ENCODE data around the gene GGT7. TPM values are rescaled to one million over a fixed set of nuclear protein-coding genes. Genes with fewer than 3 reads are reported as not detected.

The GGT7 gene
- total RNA-seq, 2 experiments from 2014 or later, result 1.8 to 2.7 TPM

- H3K4me2 ChIP-seq (ENCODE audit: low read length), result no peak overlapping the region
- no peak for DNase-seq (ENCODE audit: low spot score)
- H3K9me2 ChIP-seq (ENCODE audit: insufficient read depth, low read length), result no peaks in the 10 kb centered on the region
- BruUV-seq (replicated peaks), result no TSS peak
- H3K9me3 ChIP-seq (ENCODE audit: low read length), result no peaks in the 10 kb centered on the region
- no peak overlapping the region for H3K27ac ChIP-seq (ENCODE audit: low read depth, low read length, poor library complexity, severe bottlenecking)
- TF ChIP-seq EZH2phosphoT487 (IDR thresholded peaks at IDR 0.05; ENCODE audit: borderline replicate concordance, low read depth, low read length) (no peak), CTCF (conservative IDR thresholded peaks at IDR 0.05; ENCODE audit: low read length) (no peak)
- intact Hi-C loops (cut with micrococcal nuclease; ENCODE audit: unreplicated experiment), result no loop called here
- ChIA-PET CTCF (ENCODE audit: unreplicated experiment) (no interaction called here), POLR2A (interaction anchor here (0.6 to 0.7 kb wide), 2 partner anchors 62 to 720 kb away, joined by 3 to 5 read pairs; no protein-coding TSS in a partner anchor)
- H3K4me1 ChIP-seq (ENCODE audit: insufficient read depth, low read length, poor library complexity, severe bottlenecking), result no peaks in the 10 kb centered on the region
- no peak overlapping the region for H2AFZ ChIP-seq (ENCODE audit: low read length)
- H3K79me2 ChIP-seq (ENCODE audit: insufficient read depth, low read depth, low read length), result no peaks in the 10 kb centered on the region
- H4K20me1 ChIP-seq (ENCODE audit: insufficient read depth, low read length), result no peaks in the 10 kb centered on the region
- no peaks in the 10 kb centered on the region for H3K36me3 ChIP-seq (ENCODE audit: insufficient read depth, low read length)
- no peak overlapping the region for H3K4me3 ChIP-seq (ENCODE audit: low read depth, low read length, poor library complexity, severe bottlenecking)
These were observed 24.1 kb downstream of the GGT7 start for GRCh38 chr20:34848597-34848996.

GRCh38 chr20:34843421-34843820 lies 29.2 kb downstream of the GGT7 start:
- H4K20me1 ChIP-seq (ENCODE audit: insufficient read depth, low read length), result no peaks in the 10 kb centered on the region
- no peaks in the 10 kb centered on the region for H3K9me2 ChIP-seq (ENCODE audit: insufficient read depth, low read length)
- POLR2A ChIA-PET, result no interaction called here
- H2AFZ ChIP-seq (ENCODE audit: low read length), result no peak overlapping the region
- no peaks in the 10 kb centered on the region for H3K79me2 ChIP-seq (ENCODE audit: insufficient read depth, low read depth, low read length)
- H3K4me1 ChIP-seq (ENCODE audit: insufficient read depth, low read length, poor library complexity, severe bottlenecking), result no peaks in the 10 kb centered on the region
- no peak overlapping the region for H3K27ac ChIP-seq (ENCODE audit: low read depth, low read length, poor library complexity, severe bottlenecking)
- TF ChIP-seq CTCF (conservative IDR thresholded peaks at IDR 0.05; ENCODE audit: low read length) (no peak), EZH2phosphoT487 (IDR thresholded peaks at IDR 0.05; ENCODE audit: borderline replicate concordance, low read depth, low read length) (no peak)
- H3K4me3 ChIP-seq (ENCODE audit: low read depth, low read length, poor library complexity, severe bottlenecking), result no peak overlapping the region
- no peaks in the 10 kb centered on the region for H3K36me3 ChIP-seq (ENCODE audit: insufficient read depth, low read length)
- BruUV-seq (replicated peaks), result no TSS peak
- CTCF ChIA-PET (ENCODE audit: unreplicated experiment), result no interaction called here
- H3K9me3 ChIP-seq (ENCODE audit: low read length), result no peaks in the 10 kb centered on the region
- H3K4me2 ChIP-seq (ENCODE audit: low read length), result no peak overlapping the region
- DNase-seq (ENCODE audit: low spot score), result no peak
- intact Hi-C loops (cut with micrococcal nuclease; ENCODE audit: unreplicated experiment), result no loop called here

- CTCF ChIA-PET (ENCODE audit: unreplicated experiment), result no interaction called here
- Histone ChIP-seq H3K27ac (ENCODE audit: low read depth, low read length, poor library complexity, severe bottlenecking) (no peak overlapping the region), H3K4me1 (ENCODE audit: insufficient read depth, low read length, poor library complexity, severe bottlenecking) (no peaks in the 10 kb centered on the region), H3K9me2 (ENCODE audit: insufficient read depth, low read length) (no peaks in the 10 kb centered on the region), H3K4me3 (ENCODE audit: low read depth, low read length, poor library complexity, severe bottlenecking) (no peak overlapping the region), H4K20me1 (ENCODE audit: insufficient read depth, low read length) (no peaks in the 10 kb centered on the region), H3K9me3 (ENCODE audit: low read length) (no peaks in the 10 kb centered on the region), H3K79me2 (ENCODE audit: insufficient read depth, low read depth, low read length) (no peaks in the 10 kb centered on the region), H3K36me3 (ENCODE audit: insufficient read depth, low read length) (no peaks in the 10 kb centered on the region), H2AFZ (ENCODE audit: low read length) (no peak overlapping the region), H3K4me2 (ENCODE audit: low read length) (no peak overlapping the region)
- intact Hi-C loops (cut with micrococcal nuclease; ENCODE audit: unreplicated experiment), result no loop called here
- no peak for TF ChIP-seq CTCF (conservative IDR thresholded peaks at IDR 0.05; ENCODE audit: low read length)
- TF ChIP-seq EZH2phosphoT487 (IDR thresholded peaks at IDR 0.05; ENCODE audit: borderline replicate concordance, low read depth, low read length), result no peak
- no TSS peak for BruUV-seq (replicated peaks)
- no peak for DNase-seq (ENCODE audit: low spot score)
- POLR2A ChIA-PET, result no interaction called here
These were observed 30.5 kb downstream of the GGT7 start for GRCh38 chr20:34842143-34842542.
